Measurements from ENCODE around the gene PDE4D. TPM values are rescaled to one million over a fixed set of nuclear protein-coding genes. Genes with fewer than 3 reads are reported as not detected.

PDE4D gene
- total RNA-seq, 1 donor from 2014 or later = 11.8 TPM

DNA sequence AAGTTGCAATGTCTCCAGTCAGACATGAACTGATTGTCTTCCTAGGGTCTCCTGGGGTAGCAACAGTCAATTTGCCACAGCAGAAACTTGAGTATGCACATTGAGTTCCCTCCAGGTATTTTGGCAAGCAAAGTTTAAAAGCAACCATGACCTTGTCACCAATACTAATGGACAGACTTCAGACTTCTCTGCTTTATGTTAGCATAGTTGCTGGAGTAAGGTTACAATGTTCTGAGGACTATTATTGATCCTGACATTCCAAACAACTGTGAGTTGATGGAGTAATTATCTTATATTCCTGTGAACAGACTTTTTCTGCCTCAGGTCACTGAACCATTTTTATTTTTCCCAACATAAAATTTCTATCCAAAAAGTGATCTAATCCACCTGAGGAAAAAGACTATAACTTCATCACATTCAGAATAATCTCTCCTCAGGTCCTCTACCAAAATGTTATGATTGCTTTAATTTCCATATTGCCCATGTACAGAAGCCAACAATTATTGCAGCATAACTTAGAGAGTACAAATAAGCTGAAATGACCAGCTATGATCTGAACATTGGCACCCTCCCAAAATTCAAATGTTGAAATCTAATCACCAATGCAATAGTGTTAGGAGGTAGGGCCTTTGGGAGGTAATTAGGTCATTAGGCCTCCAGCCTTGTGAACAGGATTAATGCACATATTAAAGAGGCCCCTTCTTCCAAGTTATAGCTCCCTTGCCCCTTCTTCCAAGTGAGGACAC is 228.3 kb downstream of the PDE4D start:
- Mint-ChIP-seq H3K27ac (ENCODE audit: unreplicated experiment) (no peak overlapping the region), H3K4me1 (peaks cover 38% of the 10 kb centered on the region), H3K4me3 (no peak overlapping the region), H3K27me3 (ENCODE audit: low read depth) (no peaks in the 10 kb centered on the region), H3K36me3 (ENCODE audit: low read depth) (no peaks in the 10 kb centered on the region), H3K9me3 (no peaks in the 10 kb centered on the region)
- DNase-seq (ENCODE audit: low read depth, low spot score) = no peak
- TF ChIP-seq, protein P1, sequence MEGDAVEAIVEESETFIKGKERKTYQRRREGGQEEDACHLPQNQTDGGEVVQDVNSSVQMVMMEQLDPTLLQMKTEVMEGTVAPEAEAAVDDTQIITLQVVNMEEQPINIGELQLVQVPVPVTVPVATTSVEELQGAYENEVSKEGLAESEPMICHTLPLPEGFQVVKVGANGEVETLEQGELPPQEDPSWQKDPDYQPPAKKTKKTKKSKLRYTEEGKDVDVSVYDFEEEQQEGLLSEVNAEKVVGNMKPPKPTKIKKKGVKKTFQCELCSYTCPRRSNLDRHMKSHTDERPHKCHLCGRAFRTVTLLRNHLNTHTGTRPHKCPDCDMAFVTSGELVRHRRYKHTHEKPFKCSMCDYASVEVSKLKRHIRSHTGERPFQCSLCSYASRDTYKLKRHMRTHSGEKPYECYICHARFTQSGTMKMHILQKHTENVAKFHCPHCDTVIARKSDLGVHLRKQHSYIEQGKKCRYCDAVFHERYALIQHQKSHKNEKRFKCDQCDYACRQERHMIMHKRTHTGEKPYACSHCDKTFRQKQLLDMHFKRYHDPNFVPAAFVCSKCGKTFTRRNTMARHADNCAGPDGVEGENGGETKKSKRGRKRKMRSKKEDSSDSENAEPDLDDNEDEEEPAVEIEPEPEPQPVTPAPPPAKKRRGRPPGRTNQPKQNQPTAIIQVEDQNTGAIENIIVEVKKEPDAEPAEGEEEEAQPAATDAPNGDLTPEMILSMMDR (conservative IDR thresholded peaks at IDR 0.05) = no peak

DNA sequence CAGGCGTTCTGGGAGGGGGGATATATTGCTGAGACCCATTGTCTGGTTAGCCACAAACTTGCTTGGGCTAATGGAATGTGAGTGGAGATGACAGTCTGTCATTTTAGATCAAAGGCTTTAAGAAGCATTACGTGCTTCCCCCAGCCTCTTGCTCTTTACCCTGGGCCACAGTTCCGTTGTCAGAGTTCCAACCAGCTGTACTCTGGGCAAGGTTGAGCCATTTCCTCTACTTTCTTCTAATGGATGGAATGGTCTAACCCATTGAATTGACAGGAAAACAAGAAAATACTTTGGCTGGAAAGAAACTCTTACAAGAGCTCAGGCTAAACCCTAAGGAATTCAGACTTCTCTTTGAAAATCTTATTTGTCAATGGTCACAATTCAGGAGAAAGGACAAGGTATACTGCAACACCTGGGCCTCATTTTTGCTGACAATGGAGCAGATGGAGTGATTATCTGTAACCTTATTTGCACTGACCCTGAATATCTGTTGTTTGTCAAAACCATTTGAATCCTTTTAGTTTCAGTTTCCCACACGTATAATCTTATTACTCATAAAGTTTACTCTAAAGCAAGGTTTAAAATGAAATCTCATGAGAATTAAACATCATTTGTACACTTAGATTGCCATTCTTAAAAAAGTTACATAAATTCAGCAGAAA is 231.4 kb downstream of the PDE4D start:
- H3K36me3 Mint-ChIP-seq (ENCODE audit: low read depth) = no peaks in the 10 kb centered on the region
- H3K4me3 Mint-ChIP-seq = no peak overlapping the region
- peaks cover 31% of the 10 kb centered on the region for H3K4me1 Mint-ChIP-seq
- DNase-seq (ENCODE audit: low read depth, low spot score) = no peak
- TF ChIP-seq, protein P1 (conservative IDR thresholded peaks at IDR 0.05) = no peak
- no peak overlapping the region for H3K27ac Mint-ChIP-seq (ENCODE audit: unreplicated experiment)
- no peaks in the 10 kb centered on the region for H3K27me3 Mint-ChIP-seq (ENCODE audit: low read depth)
- no peaks in the 10 kb centered on the region for H3K9me3 Mint-ChIP-seq

DNA sequence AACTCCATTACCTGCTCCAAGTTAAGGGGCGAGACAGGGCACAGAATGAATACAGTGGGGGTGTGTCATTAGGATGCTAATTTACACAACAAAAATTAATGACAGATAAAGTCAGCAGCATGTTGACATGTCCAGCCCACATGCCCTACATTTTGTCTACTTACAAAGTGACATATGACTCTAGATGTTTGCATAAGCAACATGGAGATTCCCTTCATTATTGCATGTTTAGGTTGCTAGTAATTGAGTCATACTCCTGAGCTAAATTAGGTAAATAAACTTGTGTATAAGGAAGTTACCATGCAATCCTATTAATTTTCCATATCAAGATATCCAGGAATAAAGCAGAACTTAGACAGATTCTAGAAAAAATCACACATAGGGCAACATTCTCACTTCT is 232.2 kb downstream of the PDE4D start:
- no peak overlapping the region for H3K27ac Mint-ChIP-seq (ENCODE audit: unreplicated experiment)
- H3K4me1 Mint-ChIP-seq = peaks cover 26% of the 10 kb centered on the region
- no peaks in the 10 kb centered on the region for H3K9me3 Mint-ChIP-seq
- no peaks in the 10 kb centered on the region for H3K27me3 Mint-ChIP-seq (ENCODE audit: low read depth)
- TF ChIP-seq, protein P1 (conservative IDR thresholded peaks at IDR 0.05) = no peak
- H3K36me3 Mint-ChIP-seq (ENCODE audit: low read depth) = no peaks in the 10 kb centered on the region
- no peak for DNase-seq (ENCODE audit: low read depth, low spot score)
- no peak overlapping the region for H3K4me3 Mint-ChIP-seq

DNA sequence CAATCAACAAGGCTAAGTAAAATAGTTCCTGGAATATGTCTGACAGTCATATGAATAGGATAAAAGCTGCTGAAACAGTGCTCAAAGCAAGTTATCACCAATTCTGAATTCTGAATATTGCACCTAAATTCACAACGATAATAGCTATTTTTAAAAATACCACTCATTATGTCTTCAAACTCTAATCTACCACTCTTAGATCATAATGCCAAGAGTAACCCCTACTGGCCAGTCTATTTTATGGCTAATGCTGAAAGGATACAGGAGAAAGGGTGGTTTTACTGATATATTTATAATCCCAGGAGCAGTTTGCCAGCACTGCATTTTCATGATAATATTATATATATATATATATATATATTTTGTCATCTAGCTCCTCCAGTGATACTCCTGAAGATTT is 232.8 kb downstream of the PDE4D start:
- Mint-ChIP-seq H3K36me3 (ENCODE audit: low read depth) (no peaks in the 10 kb centered on the region), H3K27me3 (ENCODE audit: low read depth) (no peaks in the 10 kb centered on the region), H3K27ac (ENCODE audit: unreplicated experiment) (no peak overlapping the region), H3K4me3 (no peak overlapping the region), H3K4me1 (peaks cover 21% of the 10 kb centered on the region), H3K9me3 (no peaks in the 10 kb centered on the region)
- DNase-seq (ENCODE audit: low read depth, low spot score) = no peak
- TF ChIP-seq, protein P1 (conservative IDR thresholded peaks at IDR 0.05) = peak; percentile 55

DNA sequence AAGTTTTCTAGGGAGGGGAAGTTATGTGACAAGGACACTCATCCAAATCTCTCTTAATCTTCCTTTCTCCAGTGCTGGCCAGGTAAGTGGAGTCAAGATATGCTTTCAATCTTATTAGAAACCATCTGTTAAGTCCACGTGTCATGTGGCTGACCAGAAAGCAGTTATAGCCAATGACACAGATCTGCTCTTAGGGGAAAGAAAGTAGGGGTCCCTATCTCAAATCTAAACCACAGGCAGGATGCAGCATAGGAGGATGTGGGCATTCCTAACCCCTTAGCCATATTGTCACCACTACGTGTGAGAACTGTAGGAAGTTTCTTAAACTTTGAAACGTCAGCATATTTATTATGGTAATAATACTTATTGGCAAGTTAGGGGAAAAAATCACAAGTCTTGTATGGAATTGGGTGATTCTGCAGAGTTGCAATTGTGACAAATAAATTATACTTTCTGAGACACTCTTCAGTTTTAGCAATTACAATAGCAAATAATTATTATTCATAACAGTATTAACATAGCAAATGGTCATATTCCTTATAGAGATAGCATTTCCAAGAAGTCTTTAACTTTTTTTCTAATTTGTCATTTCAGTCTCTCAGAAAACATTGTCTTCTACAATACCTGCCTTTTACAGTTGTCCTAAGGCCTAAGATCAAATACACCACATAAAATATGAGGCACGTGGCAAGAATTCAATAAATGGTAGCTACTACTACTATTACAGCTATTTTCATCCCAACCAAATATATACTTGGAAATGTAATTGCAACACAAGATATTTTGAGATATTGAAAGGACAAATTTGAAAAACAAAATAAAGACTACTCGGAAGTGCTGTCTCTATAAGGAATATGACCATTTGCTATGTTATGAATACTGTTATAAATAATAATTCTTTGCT is 236.9 kb downstream of the PDE4D start:
- peaks cover 5% of the 10 kb centered on the region for H3K4me1 Mint-ChIP-seq
- no peak overlapping the region for H3K27ac Mint-ChIP-seq (ENCODE audit: unreplicated experiment)
- TF ChIP-seq, protein P1 (conservative IDR thresholded peaks at IDR 0.05) = no peak
- no peak overlapping the region for H3K4me3 Mint-ChIP-seq
- peaks cover 2% of the 10 kb centered on the region for H3K9me3 Mint-ChIP-seq
- no peaks in the 10 kb centered on the region for H3K36me3 Mint-ChIP-seq (ENCODE audit: low read depth)
- DNase-seq (ENCODE audit: low read depth, low spot score) = no peak
- H3K27me3 Mint-ChIP-seq (ENCODE audit: low read depth) = no peaks in the 10 kb centered on the region
